Measurements from ENCODE around the gene SUGCT.

The SUGCT gene

DNA sequence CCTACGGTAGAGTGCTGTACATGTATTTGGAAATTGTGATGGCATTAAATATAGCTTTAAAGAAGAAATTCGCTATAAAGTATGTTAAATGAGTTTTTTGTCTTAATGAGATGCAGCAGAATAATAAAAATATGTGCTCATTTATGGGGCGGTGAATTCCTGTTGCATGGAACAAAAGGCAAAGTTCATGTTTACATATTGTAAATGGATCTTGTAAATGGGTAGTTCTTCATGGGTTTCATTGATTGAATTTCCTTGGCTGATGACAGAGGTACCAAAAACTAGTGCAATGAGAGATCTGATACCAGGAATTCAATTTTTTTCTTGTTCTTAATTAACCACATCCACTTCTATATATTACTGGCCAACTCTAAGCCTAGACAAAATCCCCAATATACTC, 284.2 kb downstream of the SUGCT start:
- no peak overlapping the region for H3K9ac ChIP-seq (ENCODE audit: insufficient read length, low read depth)
- TF ChIP-seq YY1 (IDR thresholded peaks at IDR 0.05; ENCODE audit: insufficient read depth, insufficient read length) (no peak), ZNF274 (IDR thresholded peaks at IDR 0.05; ENCODE audit: low read depth, low read length) (no peak), SUZ12 (IDR thresholded peaks at IDR 0.05; ENCODE audit: extremely low read depth, insufficient read depth, insufficient read length) (no peak)
- no peak for DNase-seq (ENCODE audit: low read depth, low spot score)
- H3K27me3 ChIP-seq (ENCODE audit: insufficient read depth, insufficient read length), result no peaks in the 10 kb centered on the region
- H3K4me1 ChIP-seq (ENCODE audit: insufficient read depth, insufficient read length), result no peaks in the 10 kb centered on the region
- H3K36me3 ChIP-seq (ENCODE audit: insufficient read depth, insufficient read length, low read length), result no peaks in the 10 kb centered on the region
- no peaks in the 10 kb centered on the region for H3K9me3 ChIP-seq (ENCODE audit: insufficient read depth, low read length)
- no peak overlapping the region for H3K4me3 ChIP-seq (ENCODE audit: insufficient read length, low read depth)

DNA sequence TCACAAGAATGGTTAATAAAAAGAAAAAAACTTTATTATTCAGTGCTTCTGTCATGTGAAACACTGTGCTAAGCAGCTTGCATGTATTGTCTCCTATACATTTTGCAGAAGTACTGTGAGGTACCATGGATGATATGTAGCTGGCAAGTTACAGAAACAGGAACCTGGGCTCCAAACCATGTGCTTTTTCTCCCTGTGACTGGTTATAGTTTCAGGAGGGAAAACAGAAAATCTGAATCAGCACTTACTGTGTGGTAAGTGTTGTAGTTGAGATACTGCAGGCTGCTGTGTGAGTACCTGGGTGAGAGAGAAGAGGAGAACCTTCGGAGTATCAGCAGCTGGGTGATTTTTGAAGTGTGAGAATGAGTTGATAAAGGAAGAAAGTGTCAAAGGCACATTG, 285.0 kb downstream of the SUGCT start:
- Histone ChIP-seq H3K36me3 (ENCODE audit: insufficient read depth, insufficient read length, low read length) (no peaks in the 10 kb centered on the region), H3K4me1 (ENCODE audit: insufficient read depth, insufficient read length) (no peaks in the 10 kb centered on the region), H3K4me3 (ENCODE audit: insufficient read length, low read depth) (no peak overlapping the region), H3K9ac (ENCODE audit: insufficient read length, low read depth) (no peak overlapping the region), H3K27me3 (ENCODE audit: insufficient read depth, insufficient read length) (no peaks in the 10 kb centered on the region), H3K9me3 (ENCODE audit: insufficient read depth, low read length) (no peaks in the 10 kb centered on the region)
- DNase-seq (ENCODE audit: low read depth, low spot score), result no peak
- TF ChIP-seq YY1 (IDR thresholded peaks at IDR 0.05; ENCODE audit: insufficient read depth, insufficient read length) (no peak), ZNF274 (IDR thresholded peaks at IDR 0.05; ENCODE audit: low read depth, low read length) (no peak), SUZ12 (IDR thresholded peaks at IDR 0.05; ENCODE audit: extremely low read depth, insufficient read depth, insufficient read length) (no peak)

DNA sequence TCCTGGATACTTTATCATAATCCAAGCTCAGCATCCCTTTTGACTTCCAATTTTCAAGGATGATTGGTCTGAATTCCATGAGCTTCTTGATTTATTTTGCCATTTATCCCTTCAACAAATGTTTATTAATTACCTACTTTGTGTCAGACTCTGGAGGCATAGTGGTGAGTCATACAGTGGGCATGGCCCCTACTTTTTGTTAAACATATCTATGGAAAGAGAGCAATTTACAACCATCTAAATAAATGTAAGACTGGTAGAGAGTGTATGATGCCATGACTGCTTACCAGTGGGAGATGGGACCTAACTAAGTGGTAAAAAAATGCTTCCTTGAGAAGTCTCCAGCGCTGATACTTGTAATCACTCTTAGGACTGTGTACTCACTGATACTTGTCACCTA, 286.6 kb downstream of the SUGCT start:
- TF ChIP-seq YY1 (IDR thresholded peaks at IDR 0.05; ENCODE audit: insufficient read depth, insufficient read length) (no peak), SUZ12 (IDR thresholded peaks at IDR 0.05; ENCODE audit: extremely low read depth, insufficient read depth, insufficient read length) (no peak), ZNF274 (IDR thresholded peaks at IDR 0.05; ENCODE audit: low read depth, low read length) (no peak)
- no peaks in the 10 kb centered on the region for H3K9me3 ChIP-seq (ENCODE audit: insufficient read depth, low read length)
- no peak overlapping the region for H3K9ac ChIP-seq (ENCODE audit: insufficient read length, low read depth)
- H3K4me1 ChIP-seq (ENCODE audit: insufficient read depth, insufficient read length), result no peaks in the 10 kb centered on the region
- no peaks in the 10 kb centered on the region for H3K36me3 ChIP-seq (ENCODE audit: insufficient read depth, insufficient read length, low read length)
- no peak overlapping the region for H3K4me3 ChIP-seq (ENCODE audit: insufficient read length, low read depth)
- no peak for DNase-seq (ENCODE audit: low read depth, low spot score)
- H3K27me3 ChIP-seq (ENCODE audit: insufficient read depth, insufficient read length), result no peaks in the 10 kb centered on the region

DNA sequence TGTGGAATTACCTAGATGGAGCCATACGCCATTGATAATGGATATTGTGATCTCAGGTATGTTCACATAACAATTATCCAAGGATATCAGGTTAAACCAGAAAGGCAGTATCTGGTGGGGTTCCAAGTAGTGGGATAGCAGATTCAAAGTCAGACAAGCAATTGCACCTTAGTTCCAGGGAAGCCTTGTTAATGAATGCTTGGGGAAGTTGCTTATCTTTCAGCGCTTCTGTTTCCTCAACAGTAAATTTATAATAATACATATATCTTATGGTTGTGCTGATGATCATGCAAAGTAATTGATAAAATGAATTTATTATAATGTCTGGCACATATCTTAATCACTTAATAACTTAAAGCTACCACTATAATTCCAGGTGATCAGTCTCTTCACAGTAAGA, 290.9 kb downstream of the SUGCT start:
- H3K36me3 ChIP-seq (ENCODE audit: insufficient read depth, insufficient read length, low read length), result no peaks in the 10 kb centered on the region
- no peak for DNase-seq (ENCODE audit: low read depth, low spot score)
- no peak overlapping the region for H3K4me3 ChIP-seq (ENCODE audit: insufficient read length, low read depth)
- no peak for TF ChIP-seq YY1 (IDR thresholded peaks at IDR 0.05; ENCODE audit: insufficient read depth, insufficient read length)
- no peak for TF ChIP-seq SUZ12 (IDR thresholded peaks at IDR 0.05; ENCODE audit: extremely low read depth, insufficient read depth, insufficient read length)
- TF ChIP-seq ZNF274 (IDR thresholded peaks at IDR 0.05; ENCODE audit: low read depth, low read length), result no peak
- H3K9ac ChIP-seq (ENCODE audit: insufficient read length, low read depth), result no peak overlapping the region
- no peaks in the 10 kb centered on the region for H3K9me3 ChIP-seq (ENCODE audit: insufficient read depth, low read length)
- H3K4me1 ChIP-seq (ENCODE audit: insufficient read depth, insufficient read length), result no peaks in the 10 kb centered on the region
- no peaks in the 10 kb centered on the region for H3K27me3 ChIP-seq (ENCODE audit: insufficient read depth, insufficient read length)

DNA sequence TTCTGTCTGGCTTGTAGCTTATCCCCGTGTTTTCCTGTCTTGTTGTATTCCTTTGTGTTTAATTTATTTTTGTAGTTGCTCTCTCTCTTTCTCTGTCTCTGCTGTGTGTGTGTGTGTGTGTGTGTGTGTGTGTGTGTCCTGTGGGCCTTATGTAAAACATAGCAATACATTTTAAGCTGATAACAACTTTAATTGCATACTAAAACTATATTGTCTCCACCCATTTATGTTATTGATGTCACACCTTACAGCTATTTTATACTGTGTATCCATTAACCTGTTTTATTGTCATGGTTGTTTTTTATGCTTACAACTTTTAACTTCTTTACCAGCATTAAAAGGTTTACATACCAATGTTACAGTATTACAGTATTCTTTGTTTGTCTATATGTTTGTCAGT, 293.6 kb downstream of the SUGCT start:
- peaks cover 6% of the 10 kb centered on the region for H3K9me3 ChIP-seq (ENCODE audit: insufficient read depth, low read length)
- no peak overlapping the region for H3K9ac ChIP-seq (ENCODE audit: insufficient read length, low read depth)
- no peak for TF ChIP-seq SUZ12 (IDR thresholded peaks at IDR 0.05; ENCODE audit: extremely low read depth, insufficient read depth, insufficient read length)
- TF ChIP-seq ZNF274 (IDR thresholded peaks at IDR 0.05; ENCODE audit: low read depth, low read length), result no peak
- no peak for TF ChIP-seq YY1 (IDR thresholded peaks at IDR 0.05; ENCODE audit: insufficient read depth, insufficient read length)

DNA sequence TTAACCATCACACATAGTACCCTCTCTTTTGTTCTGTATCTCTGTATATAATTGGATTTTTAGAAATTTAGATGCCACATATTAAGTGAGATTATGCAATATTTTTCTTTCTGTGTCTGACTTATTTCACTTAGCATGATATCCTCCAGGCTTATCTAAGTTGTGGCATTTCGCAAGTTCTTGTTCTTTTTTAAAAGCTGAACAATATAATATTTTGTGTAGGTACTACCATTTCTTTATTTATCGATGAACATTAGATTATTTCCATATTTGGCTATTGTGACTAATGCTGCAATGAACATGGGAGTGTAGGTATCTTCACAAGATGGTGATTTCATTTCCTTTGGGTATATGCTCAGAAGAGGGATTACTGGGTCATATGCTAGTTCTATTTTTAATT, 295.0 kb downstream of the SUGCT start:
- Histone ChIP-seq H3K9ac (ENCODE audit: insufficient read length, low read depth) (no peak overlapping the region), H3K36me3 (ENCODE audit: insufficient read depth, insufficient read length, low read length) (no peaks in the 10 kb centered on the region), H3K9me3 (ENCODE audit: insufficient read depth, low read length) (peaks cover 6% of the 10 kb centered on the region), H3K4me1 (ENCODE audit: insufficient read depth, insufficient read length) (no peaks in the 10 kb centered on the region), H3K27me3 (ENCODE audit: insufficient read depth, insufficient read length) (no peaks in the 10 kb centered on the region), H3K4me3 (ENCODE audit: insufficient read length, low read depth) (no peak overlapping the region)
- DNase-seq (ENCODE audit: low read depth, low spot score), result no peak
- TF ChIP-seq SUZ12 (IDR thresholded peaks at IDR 0.05; ENCODE audit: extremely low read depth, insufficient read depth, insufficient read length) (no peak), ZNF274 (IDR thresholded peaks at IDR 0.05; ENCODE audit: low read depth, low read length) (no peak), YY1 (IDR thresholded peaks at IDR 0.05; ENCODE audit: insufficient read depth, insufficient read length) (no peak)

More for the DNA sequence above, 293.6 kb downstream of the SUGCT start:
- Histone ChIP-seq H3K4me3 (ENCODE audit: insufficient read length, low read depth) (no peak overlapping the region), H3K4me1 (ENCODE audit: insufficient read depth, insufficient read length) (no peaks in the 10 kb centered on the region), H3K27me3 (ENCODE audit: insufficient read depth, insufficient read length) (no peaks in the 10 kb centered on the region), H3K36me3 (ENCODE audit: insufficient read depth, insufficient read length, low read length) (no peaks in the 10 kb centered on the region)
- DNase-seq (ENCODE audit: low read depth, low spot score), result no peak

DNA sequence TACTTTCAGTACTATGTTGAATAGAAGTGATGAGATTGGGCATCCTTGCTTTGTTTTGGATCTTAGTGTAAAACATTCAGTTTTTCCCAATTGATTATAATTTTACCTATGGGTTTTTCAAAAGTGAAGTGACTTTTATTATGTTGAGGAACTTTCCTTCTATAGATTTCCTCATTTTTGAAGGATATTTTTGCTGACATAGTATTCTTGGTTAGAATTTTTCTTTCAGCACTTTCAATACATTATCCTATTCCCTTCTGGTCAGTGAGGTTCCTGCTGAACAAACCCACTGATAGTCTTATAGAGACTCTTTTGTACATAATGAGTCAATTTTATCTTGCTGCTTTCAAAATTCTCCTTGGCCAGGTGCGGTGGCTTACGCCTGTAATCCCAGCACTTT, 297.2 kb downstream of the SUGCT start:
- no peaks in the 10 kb centered on the region for H3K27me3 ChIP-seq (ENCODE audit: insufficient read depth, insufficient read length)
- TF ChIP-seq ZNF274 (IDR thresholded peaks at IDR 0.05; ENCODE audit: low read depth, low read length), result no peak
- no peak for TF ChIP-seq YY1 (IDR thresholded peaks at IDR 0.05; ENCODE audit: insufficient read depth, insufficient read length)
- TF ChIP-seq SUZ12 (IDR thresholded peaks at IDR 0.05; ENCODE audit: extremely low read depth, insufficient read depth, insufficient read length), result no peak
- peaks cover 6% of the 10 kb centered on the region for H3K9me3 ChIP-seq (ENCODE audit: insufficient read depth, low read length)
- DNase-seq (ENCODE audit: low read depth, low spot score), result no peak
- H3K4me1 ChIP-seq (ENCODE audit: insufficient read depth, insufficient read length), result no peaks in the 10 kb centered on the region
- H3K9ac ChIP-seq (ENCODE audit: insufficient read length, low read depth), result no peak overlapping the region
- no peak overlapping the region for H3K4me3 ChIP-seq (ENCODE audit: insufficient read length, low read depth)
- no peaks in the 10 kb centered on the region for H3K36me3 ChIP-seq (ENCODE audit: insufficient read depth, insufficient read length, low read length)

DNA sequence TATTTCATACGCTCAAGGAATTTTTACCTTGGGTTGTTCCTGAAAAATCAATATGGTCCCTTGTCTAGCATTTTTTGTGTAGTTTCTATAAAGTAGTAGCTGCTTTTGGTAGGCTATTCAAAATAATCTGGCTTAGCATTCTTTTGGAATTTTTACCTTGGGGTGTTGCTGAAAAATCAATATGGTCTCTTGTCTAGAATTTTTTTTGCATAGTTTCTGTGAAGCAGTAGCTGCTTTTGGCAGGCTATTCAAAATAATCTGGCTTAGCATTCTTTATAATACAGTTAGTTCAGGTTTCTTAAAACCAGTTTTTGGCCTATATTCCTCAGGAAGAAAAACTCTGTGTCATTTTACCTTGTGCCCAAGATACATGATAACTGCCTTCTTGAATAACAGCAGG, 301.9 kb downstream of the SUGCT start:
- Histone ChIP-seq H3K4me1 (ENCODE audit: insufficient read depth, insufficient read length) (no peaks in the 10 kb centered on the region), H3K9ac (ENCODE audit: insufficient read length, low read depth) (no peak overlapping the region), H3K36me3 (ENCODE audit: insufficient read depth, insufficient read length, low read length) (no peaks in the 10 kb centered on the region), H3K4me3 (ENCODE audit: insufficient read length, low read depth) (no peak overlapping the region), H3K9me3 (ENCODE audit: insufficient read depth, low read length) (peaks cover 19% of the 10 kb centered on the region), H3K27me3 (ENCODE audit: insufficient read depth, insufficient read length) (no peaks in the 10 kb centered on the region)
- TF ChIP-seq SUZ12 (IDR thresholded peaks at IDR 0.05; ENCODE audit: extremely low read depth, insufficient read depth, insufficient read length), result no peak
- TF ChIP-seq ZNF274 (IDR thresholded peaks at IDR 0.05; ENCODE audit: low read depth, low read length), result no peak
- TF ChIP-seq YY1 (IDR thresholded peaks at IDR 0.05; ENCODE audit: insufficient read depth, insufficient read length), result no peak
- DNase-seq (ENCODE audit: low read depth, low spot score), result no peak
